IPS-18a (cell line): ENCODE data around the gene COPS8.

Source experiments
- H3K27ac ChIP-seq: one replicate; pipeline ENCODE4 v1.5.1; 2013; ENCODE audit warnings: low read length
- H3K27me3 ChIP-seq: one replicate; pipeline ENCODE4 v1.6.1; 2013; ENCODE audit warnings: mild to moderate bottlenecking, low read length; ENCODE audit not compliant: control insufficient read depth, insufficient read depth
- H3K36me3 ChIP-seq: one replicate; pipeline ENCODE4 v1.6.1; 2013; ENCODE audit warnings: low read depth, low read length; ENCODE audit not compliant: control insufficient read depth
- H3K4me1 ChIP-seq: one replicate; pipeline ENCODE4 v1.6.1; 2013; ENCODE audit warnings: low read depth, low read length; ENCODE audit not compliant: control insufficient read depth
- H3K4me3 ChIP-seq: one replicate; pipeline ENCODE4 v1.5.1; 2013; ENCODE audit warnings: low read length
- H3K9ac ChIP-seq: one replicate; pipeline ENCODE4 v1.6.1; 2013; ENCODE audit warnings: mild to moderate bottlenecking, low read length, moderate library complexity
- H3K9me3 ChIP-seq: one replicate; pipeline ENCODE4 v1.6.1; 2013; ENCODE audit warnings: low read depth, low read length; ENCODE audit not compliant: control insufficient read depth

COPS8 gene

GRCh38 chr2:237128026-237128703 is 42.5 kb downstream of the COPS8 start:
- no peaks in the 10 kb centered on the region for H3K9me3 ChIP-seq
- no peak overlapping the region for H3K27ac ChIP-seq
- no peaks in the 10 kb centered on the region for H3K27me3 ChIP-seq
- no peaks in the 10 kb centered on the region for H3K36me3 ChIP-seq
- no peak overlapping the region for H3K4me3 ChIP-seq
- no peak overlapping the region for H3K9ac ChIP-seq
- no peaks in the 10 kb centered on the region for H3K4me1 ChIP-seq

- no peaks in the 10 kb centered on the region for H3K9me3 ChIP-seq
- no peak overlapping the region for H3K27ac ChIP-seq
- no peak overlapping the region for H3K4me3 ChIP-seq
- no peaks in the 10 kb centered on the region for H3K36me3 ChIP-seq
- H3K4me1 ChIP-seq = no peaks in the 10 kb centered on the region
- H3K9ac ChIP-seq = no peak overlapping the region
- no peaks in the 10 kb centered on the region for H3K27me3 ChIP-seq
Measured at GRCh38 chr2:237128845-237129592, 43.3 kb downstream of the COPS8 start.

- no peak overlapping the region for H3K27ac ChIP-seq
- H3K9me3 ChIP-seq = no peaks in the 10 kb centered on the region
- H3K4me3 ChIP-seq = no peak overlapping the region
- no peak overlapping the region for H3K9ac ChIP-seq
- H3K27me3 ChIP-seq = no peaks in the 10 kb centered on the region
- no peaks in the 10 kb centered on the region for H3K4me1 ChIP-seq
- H3K36me3 ChIP-seq = no peaks in the 10 kb centered on the region
Measured at GRCh38 chr2:237129625-237130263, 44.1 kb downstream of the COPS8 start.

DNA sequence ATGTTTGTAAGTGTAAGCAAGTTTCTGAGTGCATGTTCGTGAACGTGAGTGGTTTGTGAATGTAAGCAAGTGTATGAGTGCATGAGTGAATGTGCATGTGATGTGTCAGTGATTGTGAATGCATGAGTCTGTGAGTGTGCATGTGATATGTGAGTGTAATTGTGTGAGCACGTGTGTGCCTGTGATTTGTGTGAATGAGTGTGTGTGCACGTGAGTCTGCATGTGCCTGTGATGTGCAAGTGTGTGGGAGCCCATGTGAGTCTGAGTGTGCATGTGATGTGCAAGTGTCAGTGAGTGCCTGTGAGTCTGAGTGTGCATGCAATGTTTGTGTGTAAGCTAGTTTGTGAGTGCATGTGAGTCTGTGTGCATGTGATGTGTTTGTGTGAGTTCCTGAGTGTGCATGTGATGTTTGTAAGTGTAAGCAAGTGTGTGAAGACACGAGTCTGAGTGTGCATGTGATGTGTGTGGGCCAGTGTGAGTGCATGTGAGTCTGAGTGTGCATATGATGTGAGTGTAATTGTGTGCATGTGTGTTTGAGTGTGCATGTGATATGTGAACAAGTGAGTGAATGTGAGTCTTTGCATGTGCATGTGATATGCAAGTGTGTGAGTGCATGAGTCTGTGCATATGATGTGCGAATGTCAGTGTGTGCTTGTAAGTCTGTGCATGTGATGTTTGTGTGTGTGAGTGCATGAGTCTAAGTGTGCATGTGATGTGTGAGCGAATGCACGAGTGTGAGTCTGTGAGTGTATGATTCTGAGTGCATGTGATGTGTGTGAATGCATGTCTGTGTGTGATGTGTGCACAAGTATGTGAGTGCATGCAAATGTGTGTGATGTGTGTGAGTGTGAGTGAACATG is 45.1 kb downstream of the COPS8 start:
- Histone ChIP-seq H3K9ac (no peak overlapping the region), H3K27me3 (no peaks in the 10 kb centered on the region), H3K4me1 (no peaks in the 10 kb centered on the region), H3K4me3 (no peak overlapping the region), H3K9me3 (no peaks in the 10 kb centered on the region), H3K36me3 (no peaks in the 10 kb centered on the region), H3K27ac (no peak overlapping the region)

GRCh38 chr2:237131749-237132533 is 46.3 kb downstream of the COPS8 start:
- Histone ChIP-seq H3K9me3 (no peaks in the 10 kb centered on the region), H3K27ac (no peak overlapping the region), H3K4me1 (no peaks in the 10 kb centered on the region), H3K36me3 (no peaks in the 10 kb centered on the region), H3K4me3 (no peak overlapping the region), H3K9ac (no peak overlapping the region), H3K27me3 (no peaks in the 10 kb centered on the region)

- H3K4me1 ChIP-seq = no peaks in the 10 kb centered on the region
Measured at GRCh38 chr2:237132799-237133198, 47.1 kb downstream of the COPS8 start.

GRCh38 chr2:237134321-237135230 is 48.9 kb downstream of the COPS8 start:
- Histone ChIP-seq H3K4me3 (no peak overlapping the region), H3K36me3 (no peaks in the 10 kb centered on the region), H3K4me1 (no peaks in the 10 kb centered on the region), H3K9me3 (no peaks in the 10 kb centered on the region), H3K27ac (no peak overlapping the region), H3K27me3 (no peaks in the 10 kb centered on the region), H3K9ac (no peak overlapping the region)

More at GRCh38 chr2:237132799-237133198, 47.1 kb downstream of the COPS8 start:
- Histone ChIP-seq H3K27ac (no peak overlapping the region), H3K4me3 (no peak overlapping the region), H3K36me3 (no peaks in the 10 kb centered on the region), H3K9ac (no peak overlapping the region), H3K9me3 (no peaks in the 10 kb centered on the region), H3K27me3 (no peaks in the 10 kb centered on the region)

- no peak overlapping the region for H3K27ac ChIP-seq
- no peak overlapping the region for H3K4me3 ChIP-seq
- H3K9me3 ChIP-seq = no peaks in the 10 kb centered on the region
- H3K27me3 ChIP-seq = no peaks in the 10 kb centered on the region
- no peaks in the 10 kb centered on the region for H3K36me3 ChIP-seq
- no peaks in the 10 kb centered on the region for H3K4me1 ChIP-seq
- H3K9ac ChIP-seq = no peak overlapping the region
Measured at GRCh38 chr2:237136824-237137223, 51.1 kb downstream of the COPS8 start.

- Histone ChIP-seq H3K27me3 (no peaks in the 10 kb centered on the region), H3K4me3 (no peak overlapping the region), H3K36me3 (no peaks in the 10 kb centered on the region), H3K9ac (no peak overlapping the region), H3K9me3 (no peaks in the 10 kb centered on the region), H3K4me1 (no peaks in the 10 kb centered on the region), H3K27ac (no peak overlapping the region)
Measured at GRCh38 chr2:237137626-237138323, 52.1 kb downstream of the COPS8 start.
